GM21367 (cell line): ENCODE measurements around the gene KANK3.
"Not testable (repeated sequence)": the region's sequence is repeated elsewhere in the genome, so short reads cannot be mapped to it uniquely, and the experiment has no call there.

ENCODE experiments used
- ATAC-seq: cut with Tn5 transposase; IDR thresholded peaks from one replicate; pipeline ENCODE4 v1.9.1; 2021; ENCODE audit not compliant: unreplicated experiment

The KANK3 gene

GRCh38 chr19:8320564-8321066 is 22.4 kb downstream of the KANK3 start:
- ATAC-seq = peak; percentile 13

GRCh38 chr19:8319807-8320520 is 23.1 kb downstream of the KANK3 start:
- no peak for ATAC-seq

GRCh38 chr19:8318835-8319234 is 24.2 kb downstream of the KANK3 start:
- not testable (repeated sequence) for ATAC-seq

GRCh38 chr19:8316351-8317125 is 26.5 kb downstream of the KANK3 start:
- ATAC-seq = no peak

- ATAC-seq = not testable (repeated sequence)
Measured at GRCh38 chr19:8314981-8315640, 28.0 kb downstream of the KANK3 start.

GRCh38 chr19:8311461-8312260 is 31.4 kb downstream of the KANK3 start:
- no peak for ATAC-seq

GRCh38 chr19:8310342-8311055 is 32.6 kb downstream of the KANK3 start:
- ATAC-seq = no peak

- ATAC-seq = no peak
Measured at GRCh38 chr19:8308891-8309291, 34.2 kb downstream of the KANK3 start.

GRCh38 chr19:8307965-8308866 is 34.8 kb downstream of the KANK3 start, which contains the start of gene CD320:
TSS of gene CD320 (minus strand) at chr19:8308358. CDS start at chr19:8308290, 68 bp downstream.
- peak; percentile 62 for ATAC-seq

GRCh38 chr19:8307400-8307964 is 35.6 kb downstream of the KANK3 start:
- no peak for ATAC-seq

GRCh38 chr19:8306235-8307054 is 36.6 kb downstream of the KANK3 start:
- ATAC-seq = no peak

- ATAC-seq = no peak
Measured at GRCh38 chr19:8305798-8306197, 37.3 kb downstream of the KANK3 start.

- ATAC-seq = no peak
Measured at GRCh38 chr19:8304841-8305621, 38.0 kb downstream of the KANK3 start.

- ATAC-seq = no peak
Measured at GRCh38 chr19:8302734-8303133, 40.3 kb downstream of the KANK3 start.

GRCh38 chr19:8302357-8302691 is 40.7 kb downstream of the KANK3 start:
- no peak for ATAC-seq

- ATAC-seq = not testable (repeated sequence)
Measured at GRCh38 chr19:8291337-8291736, 51.7 kb downstream of the KANK3 start.

GRCh38 chr19:8276508-8276907 is 66.6 kb downstream of the KANK3 start:
- ATAC-seq = not testable (repeated sequence)
